HEK293 (cell line): ENCODE results near the gene ACAP3.
A peak's percentile ranks its signal among the peaks of the same experiment; 100 is the strongest.

Experiments
- CTCF ChIA-PET: fragments of 350-600 bp; formaldehyde crosslinking; extraction: SDS; loops from one replicate; lab custom pipeline; 2021; ENCODE audit warnings: antibody characterized with exemption; lab: Yijun Ruan, JAX
- POLR2A ChIA-PET: fragments of 300-600 bp; formaldehyde crosslinking; extraction: SDS; loops from one replicate; lab custom pipeline; 2020; ENCODE audit warnings: antibody characterized with exemption, inconsistent platforms; lab: Yijun Ruan, JAX
- H3K27ac ChIP-seq: fragments of 200-500 bp; sonication (Bioruptor generic); 2 replicates; pipeline ENCODE4 v1.5.1; 2014; ENCODE audit warnings: low read depth, low read length, control low read depth, inconsistent platforms; ENCODE audit errors: extremely low read depth
- H3K36me3 ChIP-seq, 2 experiments: fragments of 200-500 bp in 1 of 2; sonication (Bioruptor generic) in 1 of 2; 1 replicate in 1 of 2; 2 replicates in 1 of 2; pipeline ENCODE4 v1.5.1; 2014 to 2017; ENCODE audit warnings: inconsistent platforms in 2 of 2, low read length in 2 of 2; ENCODE audit not compliant: control insufficient read depth in 2 of 2, insufficient read depth in 1 of 2
- H3K4me1 ChIP-seq: fragments of 200-500 bp; sonication (Bioruptor generic); 2 replicates; pipeline ENCODE4 v1.5.1; 2014; ENCODE audit warnings: mild to moderate bottlenecking, low read length, inconsistent platforms; ENCODE audit not compliant: control insufficient read depth, insufficient read depth
- H3K4me3 ChIP-seq: 2 replicates; pipeline ENCODE4 v1.5.1; 2011; ENCODE audit warnings: low read depth, mild to moderate bottlenecking, control low read depth, low read length, moderate library complexity
- H3K9me3 ChIP-seq: fragments of 200-500 bp; sonication (Bioruptor generic); 2 replicates; pipeline ENCODE4 v1.5.1; 2014; ENCODE audit warnings: low read depth, low read length, inconsistent platforms; ENCODE audit not compliant: control insufficient read depth, insufficient read depth
- BCL11A ChIP-seq: fragments of 450-650 bp; formaldehyde crosslinking; IDR thresholded peaks from 2 replicates; pipeline ENCODE4 v1.5.1; 2016; ENCODE audit warnings: low read depth, missing biosample characterization, missing genetic modification characterization
- BCL11B ChIP-seq: fragments of 450-650 bp; formaldehyde crosslinking; IDR thresholded peaks from 2 replicates; pipeline ENCODE4 v1.5.1; 2016; ENCODE audit warnings: low read depth, missing biosample characterization, missing genetic modification characterization
- GLIS1 ChIP-seq: fragments of 450-650 bp; formaldehyde crosslinking; IDR thresholded peaks from 2 replicates; pipeline ENCODE4 v1.5.1; 2016; ENCODE audit warnings: missing biosample characterization, missing genetic modification characterization
- HIC1 ChIP-seq: fragments of 450-650 bp; formaldehyde crosslinking; IDR thresholded peaks from 2 replicates; pipeline ENCODE4 v1.5.1; 2016; ENCODE audit warnings: missing biosample characterization, missing genetic modification characterization
- KLF8 ChIP-seq: fragments of 450-650 bp; formaldehyde crosslinking; IDR thresholded peaks from 2 replicates; pipeline ENCODE4 v1.5.1; 2016; ENCODE audit warnings: missing biosample characterization, missing genetic modification characterization
- SALL2 ChIP-seq: fragments of 450-650 bp; formaldehyde crosslinking; IDR thresholded peaks from 2 replicates; pipeline ENCODE4 v1.5.0; 2017; ENCODE audit warnings: missing biosample characterization, mild to moderate bottlenecking, missing genetic modification characterization, borderline replicate concordance
- ZFP69B ChIP-seq: fragments of 450-650 bp; formaldehyde crosslinking; IDR thresholded peaks from 2 replicates; pipeline ENCODE4 v1.5.1; 2016; ENCODE audit warnings: missing biosample characterization, missing genetic modification characterization
- ZNF133 ChIP-seq: fragments of 450-650 bp; formaldehyde crosslinking; IDR thresholded peaks from 2 replicates; pipeline ENCODE4 v1.5.1; 2016; ENCODE audit warnings: missing biosample characterization, missing genetic modification characterization
- ZNF398 ChIP-seq: fragments of 450-650 bp; formaldehyde crosslinking; IDR thresholded peaks from 2 replicates; pipeline ENCODE4 v1.5.1; 2017; ENCODE audit warnings: missing biosample characterization, missing genetic modification characterization
- ZNF449 ChIP-seq: fragments of 450-650 bp; formaldehyde crosslinking; IDR thresholded peaks from 2 replicates; pipeline ENCODE4 v1.5.1; 2017; ENCODE audit warnings: missing biosample characterization, mild to moderate bottlenecking, missing genetic modification characterization, moderate library complexity
- ZNF529 ChIP-seq: fragments of 450-650 bp; formaldehyde crosslinking; IDR thresholded peaks from 2 replicates; pipeline ENCODE4 v1.5.1; 2017; ENCODE audit warnings: missing genetic modification characterization, missing biosample characterization; ENCODE audit not compliant: insufficient replicate concordance
- ZNF561 ChIP-seq: fragments of 450-650 bp; IDR thresholded peaks from 2 replicates; pipeline ENCODE4 v1.5.1; 2018; ENCODE audit warnings: missing biosample characterization, missing genetic modification characterization, borderline replicate concordance
- ZNF600 ChIP-seq: fragments of 450-650 bp; formaldehyde crosslinking; IDR thresholded peaks from 2 replicates; pipeline ENCODE4 v1.5.1; 2016; ENCODE audit warnings: missing biosample characterization, missing genetic modification characterization
- ZNF610 ChIP-seq: fragments of 450-650 bp; formaldehyde crosslinking; IDR thresholded peaks from 2 replicates; pipeline ENCODE4 v1.5.1; 2016; ENCODE audit warnings: missing biosample characterization, missing genetic modification characterization, borderline replicate concordance
- ZNF692 ChIP-seq: fragments of 450-650 bp; formaldehyde crosslinking; IDR thresholded peaks from 2 replicates; pipeline ENCODE4 v1.5.1; 2016; ENCODE audit warnings: missing biosample characterization, missing genetic modification characterization

Gene ACAP3

GRCh38 chr1:1313500-1314236 is 5.9 kb upstream of the ACAP3 start:
- Histone ChIP-seq H3K9me3 (no peaks in the 10 kb centered on the region), H3K4me3 (no peak overlapping the region), H3K27ac (no peak overlapping the region)
- CTCF ChIA-PET = interaction anchor here (0.6 kb wide), 1 partner anchor 191 kb away, joined by 4 read pairs; no protein-coding TSS in a partner anchor
- TF ChIP-seq ZNF529 (no peak), ZNF449 (peak; percentile 87)
- TF ChIP-seq, all 188 proteins: peak for 1
- H3K4me1 ChIP-seq = peaks cover 10% of the 10 kb centered on the region
- H3K36me3 ChIP-seq = peaks cover 20 to 80% of the 10 kb centered on the region in 2 experiments
- POLR2A ChIA-PET = interaction anchor here (2.7 kb wide), 1 partner anchor 22 kb away, joined by 7 read pairs; no protein-coding TSS in a partner anchor

GRCh38 chr1:1312450-1313314 is 5.0 kb upstream of the ACAP3 start:
- Histone ChIP-seq H3K4me3 (no peak overlapping the region), H3K9me3 (no peaks in the 10 kb centered on the region), H3K36me3 (peaks cover 16 to 79% of the 10 kb centered on the region in 2 experiments), H3K27ac (no peak overlapping the region), H3K4me1 (peaks cover 3% of the 10 kb centered on the region; the same call in 1 of the 2 replicates)
- TF ChIP-seq BCL11A (tag by site-specific recombination) (peak; percentile 11), ZNF561 (tag by site-specific recombination) (no peak), KLF8 (tag by site-specific recombination) (peak; percentile 24; the same call in 1 of the 2 replicates), BCL11B (peak; percentile 61; the same call in 1 of the 2 replicates), ZNF600 (tag by site-specific recombination) (peak; percentile 43), ZNF692 (tag by site-specific recombination) (peak; percentile 81), ZFP69B (peak; percentile 77), ZNF133 (tag by site-specific recombination) (no peak)
- CTCF ChIA-PET = interaction anchor here (0.6 kb wide), 1 partner anchor 190 kb away, joined by 4 read pairs; no protein-coding TSS in a partner anchor
- POLR2A ChIA-PET = interaction anchor here (2.7 kb wide), 1 partner anchor 23 kb away, joined by 7 read pairs; no protein-coding TSS in a partner anchor

GRCh38 chr1:1311107-1312104 is 3.7 kb upstream of the ACAP3 start:
- H3K36me3 ChIP-seq = peaks cover 6 to 72% of the 10 kb centered on the region in 2 experiments; a peak in 2 of 3 replicates
- ChIA-PET CTCF (interaction anchor here (0.5 to 0.6 kb wide), 2 partner anchors 11 to 189 kb away, joined by 3 read pairs; no protein-coding TSS in a partner anchor), POLR2A (interaction anchor here (0.5 to 2.7 kb wide), 4 partner anchors 11 to 77 kb away, joined by 3 to 7 read pairs (median 4); no protein-coding TSS in a partner anchor)
- no peaks in the 10 kb centered on the region for H3K9me3 ChIP-seq
- 0 out of 2 replicates have a peak, but pooled peaks cover under 1% of the 10 kb centered on the region for H3K4me1 ChIP-seq
- no peak overlapping the region for H3K27ac ChIP-seq
- no peak overlapping the region for H3K4me3 ChIP-seq
- TF ChIP-seq SALL2 (tag by site-specific recombination) (no peak), ZNF398 (tag by site-specific recombination) (no peak), ZNF692 (tag by site-specific recombination) (peak; percentile 20; the same call in 1 of the 2 replicates), ZNF610 (tag by site-specific recombination) (no peak), HIC1 (tag by site-specific recombination) (0 out of 2 replicates have a peak, but pooled peaks have one; percentile 9), GLIS1 (tag by site-specific recombination) (peak; percentile 66)
